Subcutaneous abdominal adipose tissue (tissue), 5 donors: ENCODE data around the gene LPP.
"Not testable (repeated sequence)": the region's sequence is repeated elsewhere in the genome, so short reads cannot be mapped to it uniquely, and the experiment has no call there.

ENCODE experiments used
- H3K27ac ChIP-seq: one replicate; pipeline ENCODE4 v1.7.0; 2013; ENCODE audit warnings: low read depth, mild to moderate bottlenecking, inconsistent platforms, low read length, moderate library complexity
- H3K27me3 ChIP-seq, 5 donors: one replicate each; pipeline ENCODE4 v1.7.0; 2013; ENCODE audit warnings: low read length in 5 of 5, inconsistent platforms in 1 of 5; ENCODE audit not compliant: control insufficient read depth in 5 of 5, insufficient read depth in 4 of 5
- H3K36me3 ChIP-seq, 5 donors: one replicate each; pipeline ENCODE4 v1.7.0; 2013; ENCODE audit warnings: low read length in 5 of 5; ENCODE audit not compliant: control insufficient read depth in 5 of 5, insufficient read depth in 5 of 5
- H3K4me1 ChIP-seq, 5 donors: one replicate each; pipeline ENCODE4 v1.7.0; 2013; ENCODE audit warnings: low read length in 5 of 5, mild to moderate bottlenecking in 3 of 5, moderate library complexity in 1 of 5; ENCODE audit not compliant: control insufficient read depth in 5 of 5, insufficient read depth in 5 of 5
- H3K4me3 ChIP-seq, 5 donors: one replicate each; pipeline ENCODE4 v1.7.0; 2013; ENCODE audit warnings: low read length in 5 of 5, low read depth in 1 of 5
- H3K9ac ChIP-seq, 5 donors: one replicate each; pipeline ENCODE4 v1.7.0; 2013; ENCODE audit warnings: low read length in 5 of 5, mild to moderate bottlenecking in 4 of 5, moderate library complexity in 3 of 5
- H3K9me3 ChIP-seq, 5 donors: one replicate each; pipeline ENCODE4 v1.7.0; 2013; ENCODE audit warnings: low read length in 5 of 5; ENCODE audit not compliant: control insufficient read depth in 5 of 5
- donor health status: healthy.
- donor health status: healthy.
- donor health status: healthy.
- donor health status: healthy.
- donor health status: healthy.

The LPP gene

DNA sequence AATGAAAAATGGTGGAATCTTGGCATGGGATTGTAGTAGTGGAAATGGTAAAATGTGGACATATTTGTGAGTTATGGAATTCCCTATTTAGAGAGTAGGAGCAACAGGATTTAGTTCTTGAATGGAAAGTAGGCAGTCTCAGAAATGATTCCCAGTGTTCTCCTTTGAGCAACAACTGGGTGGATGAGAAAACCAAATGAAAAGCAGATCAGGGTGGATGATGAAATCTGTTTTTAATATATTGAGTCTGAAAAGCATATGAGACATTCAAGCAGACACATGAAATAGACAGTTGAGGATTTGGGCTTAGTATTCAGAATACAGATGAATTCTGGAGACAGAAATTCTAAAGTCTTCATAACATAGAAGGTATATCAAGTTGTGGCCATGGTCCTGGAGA is 451.3 kb downstream of the LPP start:
- Histone ChIP-seq H3K27me3 (no peaks in the 10 kb centered on the region), H3K27ac (no peak overlapping the region), H3K4me1 (peaks cover 0 to 4% (median 2%) of the 10 kb centered on the region in 5 donors), H3K4me3 (no peak overlapping the region), H3K9me3 (peaks cover 0 to 3% (median 0%) of the 10 kb centered on the region in 5 donors), H3K9ac (no peak overlapping the region), H3K36me3 (peaks cover 3 to 13% (median 12%) of the 10 kb centered on the region in 5 donors)

- Histone ChIP-seq H3K4me3 (no peak overlapping the region), H3K27me3 (no peaks in the 10 kb centered on the region), H3K27ac (peak overlapping the region; percentile 35), H3K4me1 (peaks cover 0 to 5% (median 4%) of the 10 kb centered on the region in 5 donors), H3K9me3 (peaks cover 0 to 3% (median 0%) of the 10 kb centered on the region in 5 donors), H3K9ac (no peak overlapping the region), H3K36me3 (peaks cover 3 to 17% (median 16%) of the 10 kb centered on the region in 5 donors)
Measured at GRCh38 chr3:188605905-188606304, 451.9 kb downstream of the LPP start.

GRCh38 chr3:188607805-188608315 is 453.9 kb downstream of the LPP start:
- no peaks in the 10 kb centered on the region for H3K27me3 ChIP-seq
- H3K36me3 ChIP-seq, result peaks cover 3 to 17% (median 16%) of the 10 kb centered on the region in 5 donors
- H3K27ac ChIP-seq, result no peak overlapping the region
- peaks cover 0 to 3% (median 0%) of the 10 kb centered on the region in 5 donors for H3K9me3 ChIP-seq
- H3K4me3 ChIP-seq, result no peak overlapping the region
- peaks cover 0 to 5% (median 4%) of the 10 kb centered on the region in 5 donors for H3K4me1 ChIP-seq
- no peak overlapping the region for H3K9ac ChIP-seq

- no peaks in the 10 kb centered on the region for H3K27me3 ChIP-seq
- peaks cover 0 to 3% (median 0%) of the 10 kb centered on the region in 5 donors for H3K9me3 ChIP-seq
- peaks cover 3 to 17% (median 16%) of the 10 kb centered on the region in 5 donors for H3K36me3 ChIP-seq
- H3K4me3 ChIP-seq, result no peak overlapping the region
- H3K4me1 ChIP-seq, result peaks cover 0 to 5% (median 4%) of the 10 kb centered on the region in 5 donors
- no peak overlapping the region for H3K27ac ChIP-seq
- no peak overlapping the region for H3K9ac ChIP-seq
Measured at GRCh38 chr3:188608401-188608800, 454.4 kb downstream of the LPP start.

DNA sequence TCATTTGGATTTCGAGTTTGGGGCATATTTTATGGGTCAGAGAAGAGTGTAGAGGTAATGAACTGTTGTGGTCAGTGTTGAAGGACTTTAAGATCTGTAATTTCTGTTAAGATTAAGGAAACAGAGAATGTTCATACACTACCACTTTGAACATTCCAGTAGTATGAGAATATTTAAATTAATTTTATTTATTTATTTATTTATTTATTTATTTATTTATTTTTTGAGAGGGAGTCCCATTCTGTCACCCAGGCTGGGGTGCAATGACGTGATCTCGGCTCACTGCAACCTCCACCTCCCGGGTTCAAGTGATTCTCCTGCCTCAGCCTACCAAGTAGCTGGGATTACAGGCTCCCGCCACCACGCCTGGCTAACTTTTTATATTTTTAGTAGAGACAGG is 459.8 kb downstream of the LPP start:
- not testable (repeated sequence) for H3K4me1 ChIP-seq, H3K4me3 ChIP-seq, H3K27ac ChIP-seq, H3K27me3 ChIP-seq, H3K9ac ChIP-seq, H3K9me3 ChIP-seq
- peaks cover 3 to 17% (median 16%) of the 10 kb centered on the region in 5 donors for H3K36me3 ChIP-seq

- Histone ChIP-seq H3K9ac (no peak overlapping the region), H3K4me1 (no peaks in the 10 kb centered on the region), H3K27ac (no peak overlapping the region), H3K36me3 (no peaks in the 10 kb centered on the region), H3K27me3 (no peaks in the 10 kb centered on the region), H3K9me3 (no peaks in the 10 kb centered on the region), H3K4me3 (no peak overlapping the region)
Measured at GRCh38 chr3:188617270-188617669, 463.3 kb downstream of the LPP start.

DNA sequence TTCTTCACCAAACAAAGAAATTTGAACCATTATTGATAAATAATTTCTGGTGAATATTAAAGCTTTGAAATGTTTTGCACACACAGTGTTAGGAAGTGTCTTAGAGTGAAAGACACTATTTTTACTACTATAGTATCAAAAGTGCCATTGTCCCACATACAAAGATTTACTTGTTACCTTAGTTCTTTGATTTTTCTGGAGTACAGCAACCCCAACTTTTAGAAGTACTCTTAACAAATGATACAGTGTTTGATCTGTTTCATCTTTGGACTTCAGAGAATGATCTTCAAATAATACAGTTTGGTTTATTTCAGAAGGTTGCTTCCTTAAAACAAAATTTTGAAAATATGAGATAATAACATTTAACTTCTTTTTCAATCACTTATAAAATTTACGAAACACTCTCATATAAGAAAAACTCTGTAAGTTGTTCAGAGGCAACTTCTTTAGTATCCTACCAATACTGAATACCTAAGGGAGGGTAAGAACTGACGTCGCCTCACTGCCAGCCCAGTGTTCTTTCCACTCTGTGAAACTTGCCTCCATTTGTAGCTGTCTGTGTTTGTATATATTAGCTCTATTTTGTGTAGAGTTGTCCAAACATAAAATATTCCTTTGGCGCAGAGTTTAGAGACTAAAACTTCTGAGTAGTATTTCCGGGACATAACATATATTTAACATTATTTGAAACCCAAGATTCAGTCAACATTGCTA is 464.2 kb downstream of the LPP start:
- Histone ChIP-seq H3K4me1 (no peaks in the 10 kb centered on the region), H3K27ac (no peak overlapping the region), H3K36me3 (no peaks in the 10 kb centered on the region), H3K9me3 (no peaks in the 10 kb centered on the region), H3K4me3 (no peak overlapping the region), H3K27me3 (no peaks in the 10 kb centered on the region), H3K9ac (no peak overlapping the region)

- Histone ChIP-seq H3K4me1 (peaks cover 0 to 12% (median 4%) of the 10 kb centered on the region in 5 donors), H3K27me3 (no peaks in the 10 kb centered on the region), H3K9ac (no peak overlapping the region), H3K9me3 (no peaks in the 10 kb centered on the region), H3K4me3 (no peak overlapping the region), H3K36me3 (no peaks in the 10 kb centered on the region), H3K27ac (no peak overlapping the region)
Measured at GRCh38 chr3:188620752-188621151, 466.8 kb downstream of the LPP start.

GRCh38 chr3:188624384-188624783 is 470.4 kb downstream of the LPP start:
- Histone ChIP-seq H3K9me3 (no peaks in the 10 kb centered on the region), H3K4me3 (peak overlapping the region in 2 of 5 donors; percentile 12 to 30), H3K36me3 (no peaks in the 10 kb centered on the region), H3K27ac (no peak overlapping the region), H3K27me3 (no peaks in the 10 kb centered on the region), H3K9ac (no peak overlapping the region), H3K4me1 (peaks cover 0 to 12% (median 4%) of the 10 kb centered on the region in 5 donors)

GRCh38 chr3:188624828-188625227 is 470.9 kb downstream of the LPP start:
- no peaks in the 10 kb centered on the region for H3K27me3 ChIP-seq
- H3K4me3 ChIP-seq, result no peak overlapping the region
- H3K9ac ChIP-seq, result no peak overlapping the region
- no peaks in the 10 kb centered on the region for H3K36me3 ChIP-seq
- no peaks in the 10 kb centered on the region for H3K9me3 ChIP-seq
- H3K27ac ChIP-seq, result no peak overlapping the region
- peaks cover 0 to 12% (median 4%) of the 10 kb centered on the region in 5 donors for H3K4me1 ChIP-seq
